H9 (cell line): Measurements from ENCODE around the gene ARHGAP8. TPM values are rescaled to one million over a fixed set of nuclear protein-coding genes. Genes with fewer than 3 reads are reported as not detected.

Experiments used
- DNase-seq: peaks from one replicate; pipeline ENCODE4 v3.0.0-alpha.2; 2017
- H2AFZ ChIP-seq: one replicate; pipeline ENCODE4 v1.6.1; 2013; ENCODE audit warnings: mild to moderate bottlenecking, low read length, control low read depth, moderate library complexity
- H2AK5ac ChIP-seq: 2 replicates; pipeline ENCODE4 v1.6.1; 2013; ENCODE audit warnings: low read length, control low read depth, mixed read lengths; ENCODE audit not compliant: insufficient read length
- H2BK120ac ChIP-seq: one replicate; pipeline ENCODE4 v1.6.1; 2013; ENCODE audit warnings: low read depth, mild to moderate bottlenecking, low read length, control low read depth, inconsistent platforms; ENCODE audit not compliant: poor library complexity, severe bottlenecking
- H2BK12ac ChIP-seq: 2 replicates; pipeline ENCODE4 v1.6.1; 2013; ENCODE audit warnings: low read length, control low read depth, mixed read lengths, low read depth; ENCODE audit not compliant: insufficient read length
- H2BK15ac ChIP-seq: 2 replicates; pipeline ENCODE4 v1.6.1; 2013; ENCODE audit warnings: low read depth, low read length, control low read depth
- H2BK20ac ChIP-seq: one replicate; pipeline ENCODE4 v1.6.1; 2013; ENCODE audit warnings: low read depth, mild to moderate bottlenecking, low read length, control low read depth, inconsistent platforms; ENCODE audit not compliant: poor library complexity, severe bottlenecking
- H2BK5ac ChIP-seq: 2 replicates; pipeline ENCODE4 v1.6.1; 2013; ENCODE audit warnings: low read length, control low read depth, mixed read lengths; ENCODE audit not compliant: insufficient read length
- H3K14ac ChIP-seq: 2 replicates; pipeline ENCODE4 v1.6.1; 2013; ENCODE audit warnings: low read length, control low read depth; ENCODE audit not compliant: insufficient read depth
- H3K18ac ChIP-seq: 2 replicates; pipeline ENCODE4 v1.6.1; 2013; ENCODE audit warnings: low read depth, mild to moderate bottlenecking, mixed read lengths, low read length, control low read depth; ENCODE audit not compliant: insufficient read length
- H3K23ac ChIP-seq: 2 replicates; pipeline ENCODE4 v1.6.1; 2013; ENCODE audit warnings: low read length, control low read depth, mixed read lengths, low read depth; ENCODE audit not compliant: insufficient read length
- H3K23me2 ChIP-seq: 2 replicates; pipeline ENCODE4 v1.6.1; 2013; ENCODE audit warnings: low read depth, mild to moderate bottlenecking, mixed read lengths, low read length, control low read depth; ENCODE audit not compliant: insufficient read length, poor library complexity, severe bottlenecking
- H3K27ac ChIP-seq: 2 replicates; pipeline ENCODE4 v1.5.1; 2013; ENCODE audit warnings: low read length, control low read depth, mixed read lengths, low read depth; ENCODE audit not compliant: insufficient read length
- H3K27me3 ChIP-seq: 2 replicates; pipeline ENCODE4 v1.6.1; 2013; ENCODE audit warnings: low read length, control low read depth, inconsistent platforms; ENCODE audit not compliant: insufficient read depth
- H3K4ac ChIP-seq: 2 replicates; pipeline ENCODE4 v1.6.1; 2013; ENCODE audit warnings: low read depth, mild to moderate bottlenecking, control low read depth, inconsistent platforms, low read length, moderate library complexity
- H3K4me1 ChIP-seq: 2 replicates; pipeline ENCODE4 v1.6.1; 2013; ENCODE audit warnings: low read length, control low read depth, inconsistent platforms; ENCODE audit not compliant: insufficient read depth
- H3K4me2 ChIP-seq: 2 replicates; pipeline ENCODE4 v1.6.1; 2013; ENCODE audit warnings: low read length, control low read depth, mixed read lengths; ENCODE audit not compliant: insufficient read length, insufficient read depth
- H3K56ac ChIP-seq: 2 replicates; pipeline ENCODE4 v1.6.1; 2013; ENCODE audit warnings: low read depth, mild to moderate bottlenecking, mixed read lengths, low read length, control low read depth; ENCODE audit not compliant: insufficient read length
- H3K79me1 ChIP-seq: 2 replicates; pipeline ENCODE4 v1.6.1; 2013; ENCODE audit warnings: low read depth, mild to moderate bottlenecking, moderate library complexity, low read length, control low read depth, inconsistent platforms; ENCODE audit not compliant: insufficient read depth, poor library complexity, severe bottlenecking
- H3K79me2 ChIP-seq: 2 replicates; pipeline ENCODE4 v1.6.1; 2013; ENCODE audit warnings: low read length, control low read depth, inconsistent platforms; ENCODE audit not compliant: insufficient read depth
- H3K9ac ChIP-seq: 2 replicates; pipeline ENCODE4 v1.6.1; 2013; ENCODE audit warnings: low read length, control low read depth, mixed read lengths; ENCODE audit not compliant: insufficient read length; ENCODE audit errors: extremely low read depth
- H3K9me3 ChIP-seq: one replicate; pipeline ENCODE4 v1.6.1; 2013; ENCODE audit warnings: low read depth, low read length, inconsistent platforms; ENCODE audit not compliant: control insufficient read depth
- H3T11ph ChIP-seq: one replicate; pipeline ENCODE4 v1.6.1; 2013; ENCODE audit warnings: mild to moderate bottlenecking, low read length, control low read depth, inconsistent platforms
- H4K20me1 ChIP-seq: one replicate; pipeline ENCODE4 v1.6.1; 2013; ENCODE audit not compliant: control insufficient read depth, insufficient read length, insufficient read depth
- H4K5ac ChIP-seq: 2 replicates; pipeline ENCODE4 v1.6.1; 2013; ENCODE audit warnings: low read depth, mild to moderate bottlenecking, mixed read lengths, low read length, control low read depth; ENCODE audit not compliant: insufficient read length
- H4K8ac ChIP-seq: replicated peaks from 2 replicates; pipeline ENCODE4 v1.6.1; 2013; ENCODE audit warnings: low read length, control low read depth, mixed read lengths, low read depth; ENCODE audit not compliant: insufficient read length
- H4K91ac ChIP-seq: 2 replicates; pipeline ENCODE4 v1.6.1; 2013; ENCODE audit warnings: low read depth, mild to moderate bottlenecking, moderate library complexity, mixed read lengths, low read length, control low read depth; ENCODE audit not compliant: insufficient read length
- H3K27ac Mint-ChIP-seq, 3 experiments: 2 replicates in 2 of 3; 3 replicates in 1 of 3; pipeline ENCODE4 v1.8.0; 2020 to 2021; ENCODE audit warnings: mixed read lengths in 3 of 3, mild to moderate bottlenecking in 1 of 3, moderate library complexity in 1 of 3
- H3K27me3 Mint-ChIP-seq: 2 replicates; pipeline ENCODE4 v1.8.0; 2021; ENCODE audit warnings: low read depth, mild to moderate bottlenecking, moderate library complexity, mixed read lengths
- H3K36me3 Mint-ChIP-seq, 3 experiments: 2 replicates in 2 of 3; 3 replicates in 1 of 3; pipeline ENCODE4 v1.8.0; 2020 to 2021; ENCODE audit warnings: low read depth in 3 of 3, mixed read lengths in 3 of 3; ENCODE audit not compliant: insufficient read depth in 1 of 3
- H3K4me1 Mint-ChIP-seq, 2 experiments: 2 replicates each; pipeline ENCODE4 v1.8.0; 2020; ENCODE audit warnings: mixed read lengths in 2 of 2
- H3K4me3 Mint-ChIP-seq, 2 experiments: 2 replicates in 1 of 2; 3 replicates in 1 of 2; pipeline ENCODE4 v1.8.0; 2020 to 2021; ENCODE audit warnings: mild to moderate bottlenecking in 2 of 2, mixed read lengths in 2 of 2, moderate library complexity in 1 of 2
- H3K9me3 Mint-ChIP-seq, 2 experiments: 2 replicates in 1 of 2; 3 replicates in 1 of 2; pipeline ENCODE4 v1.8.0; 2020; ENCODE audit warnings: mild to moderate bottlenecking in 2 of 2, mixed read lengths in 2 of 2, moderate library complexity in 1 of 2
- WGBS: extraction: QIAGEN DNeasy Blood & Tissue Kit; methylation state at CpG from one replicate; pipeline ENCODE4 v1.1.7; 2013; ENCODE audit warnings: missing lambda C conversion rate, low lambda C conversion rate, mixed read lengths; ENCODE audit not compliant: insufficient read length; ENCODE audit errors: extremely low coverage; 5-methylcytosine and 5-hydroxymethylcytosine counted together
- total RNA-seq: library from RNA; stranded (reverse); gene quantifications from 2 replicates; pipeline ENCODE4 v1.2.1, GENCODE V29; 2021
- TF ChIP-seq, protein P1 (sequence below): fragments of 200-600 bp; sonication (generic); conservative IDR thresholded peaks from 3 replicates; pipeline ENCODE4 v1.8.0; 2021; ENCODE audit warnings: antibody characterized with exemption, mild to moderate bottlenecking

ARHGAP8 gene
- total RNA-seq, 1 experiment from 2014 or later = 35.4 TPM

DNA sequence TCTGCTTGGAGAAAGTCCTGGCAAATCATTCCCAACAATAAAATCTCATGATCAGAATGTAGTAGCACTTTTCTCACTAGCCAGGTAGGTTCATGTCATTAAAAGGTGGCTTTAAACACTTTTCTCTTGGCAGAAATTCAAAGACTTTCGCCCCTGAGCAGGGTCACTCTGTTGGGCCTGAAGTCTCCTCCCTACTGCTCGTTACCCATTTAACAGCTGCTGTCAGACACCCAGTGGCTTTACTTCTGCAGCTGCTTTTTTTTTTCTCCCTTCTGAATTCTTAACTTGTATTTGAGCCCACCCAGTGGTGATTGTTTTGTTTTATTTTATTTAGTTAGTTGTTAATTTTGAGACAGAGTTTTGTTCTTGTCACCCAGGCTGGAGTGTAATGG, 25.0 kb downstream of the ARHGAP8 start:
- Histone ChIP-seq H3K18ac (no peak overlapping the region), H3K4me1 (0 out of 2 replicates have a peak, but pooled peaks cover 3% of the 10 kb centered on the region), H3K9ac (no peak overlapping the region), H4K5ac (no peak overlapping the region), H2BK120ac (no peak overlapping the region), H2AK5ac (no peak overlapping the region), H2BK12ac (no peak overlapping the region), H3K14ac (no peak overlapping the region), H4K20me1 (no peaks in the 10 kb centered on the region), H3K4ac (no peak overlapping the region), H3K23ac (no peak overlapping the region), H3T11ph (no peak overlapping the region), H2BK15ac (no peak overlapping the region), H3K23me2 (no peaks in the 10 kb centered on the region), H3K79me2 (no peaks in the 10 kb centered on the region), H3K4me2 (no peak overlapping the region), H4K91ac (no peak overlapping the region), H3K9me3 (no peaks in the 10 kb centered on the region), H2BK5ac (no peak overlapping the region), H3K27ac (no peak overlapping the region), H2AFZ (no peak overlapping the region), H2BK20ac (no peak overlapping the region), H4K8ac (no peak overlapping the region), H3K56ac (no peak overlapping the region), H3K27me3 (no peaks in the 10 kb centered on the region), H3K79me1 (no peaks in the 10 kb centered on the region)
- Mint-ChIP-seq H3K4me3 (no peak overlapping the region), H3K36me3 (peaks cover 8 to 11% (median 10%) of the 10 kb centered on the region in 3 experiments), H3K4me1 (peaks cover 11 to 15% of the 10 kb centered on the region in 2 experiments), H3K9me3 (peaks cover 11 to 12% of the 10 kb centered on the region in 2 experiments), H3K27ac (peak overlapping the region in 2 of 3 experiments; percentile 22 to 47; a peak in 1 of 7 replicates), H3K27me3 (no peaks in the 10 kb centered on the region)
- DNase-seq = no peak
- no CpG with 5 or more reads among the region's 2 CpGs for WGBS
- TF ChIP-seq, protein P1, sequence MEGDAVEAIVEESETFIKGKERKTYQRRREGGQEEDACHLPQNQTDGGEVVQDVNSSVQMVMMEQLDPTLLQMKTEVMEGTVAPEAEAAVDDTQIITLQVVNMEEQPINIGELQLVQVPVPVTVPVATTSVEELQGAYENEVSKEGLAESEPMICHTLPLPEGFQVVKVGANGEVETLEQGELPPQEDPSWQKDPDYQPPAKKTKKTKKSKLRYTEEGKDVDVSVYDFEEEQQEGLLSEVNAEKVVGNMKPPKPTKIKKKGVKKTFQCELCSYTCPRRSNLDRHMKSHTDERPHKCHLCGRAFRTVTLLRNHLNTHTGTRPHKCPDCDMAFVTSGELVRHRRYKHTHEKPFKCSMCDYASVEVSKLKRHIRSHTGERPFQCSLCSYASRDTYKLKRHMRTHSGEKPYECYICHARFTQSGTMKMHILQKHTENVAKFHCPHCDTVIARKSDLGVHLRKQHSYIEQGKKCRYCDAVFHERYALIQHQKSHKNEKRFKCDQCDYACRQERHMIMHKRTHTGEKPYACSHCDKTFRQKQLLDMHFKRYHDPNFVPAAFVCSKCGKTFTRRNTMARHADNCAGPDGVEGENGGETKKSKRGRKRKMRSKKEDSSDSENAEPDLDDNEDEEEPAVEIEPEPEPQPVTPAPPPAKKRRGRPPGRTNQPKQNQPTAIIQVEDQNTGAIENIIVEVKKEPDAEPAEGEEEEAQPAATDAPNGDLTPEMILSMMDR = no peak
